Measurements from ENCODE around the gene SRI.

SRI gene

DNA sequence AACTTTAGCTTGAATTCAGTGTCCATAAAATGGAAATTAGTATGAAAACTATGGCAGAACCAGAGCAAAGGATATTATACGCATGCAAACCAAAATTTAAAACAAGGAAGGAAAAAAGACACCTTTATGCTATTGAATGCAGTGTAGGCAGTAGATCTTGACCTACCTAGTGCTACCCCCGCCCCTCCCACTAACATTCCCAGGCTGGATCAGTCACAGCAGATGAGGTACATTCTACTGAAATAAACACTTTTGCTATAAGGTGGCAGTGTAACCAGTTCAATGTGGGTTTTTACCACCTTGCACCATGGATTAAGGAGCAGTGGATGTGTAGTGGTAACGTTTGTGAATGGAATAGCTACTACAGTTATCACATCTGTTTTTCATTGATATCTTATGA, 27.9 kb downstream of the SRI start:
- no peak for DNase-seq (ENCODE audit: low read depth)
- TF ChIP-seq, protein P1, sequence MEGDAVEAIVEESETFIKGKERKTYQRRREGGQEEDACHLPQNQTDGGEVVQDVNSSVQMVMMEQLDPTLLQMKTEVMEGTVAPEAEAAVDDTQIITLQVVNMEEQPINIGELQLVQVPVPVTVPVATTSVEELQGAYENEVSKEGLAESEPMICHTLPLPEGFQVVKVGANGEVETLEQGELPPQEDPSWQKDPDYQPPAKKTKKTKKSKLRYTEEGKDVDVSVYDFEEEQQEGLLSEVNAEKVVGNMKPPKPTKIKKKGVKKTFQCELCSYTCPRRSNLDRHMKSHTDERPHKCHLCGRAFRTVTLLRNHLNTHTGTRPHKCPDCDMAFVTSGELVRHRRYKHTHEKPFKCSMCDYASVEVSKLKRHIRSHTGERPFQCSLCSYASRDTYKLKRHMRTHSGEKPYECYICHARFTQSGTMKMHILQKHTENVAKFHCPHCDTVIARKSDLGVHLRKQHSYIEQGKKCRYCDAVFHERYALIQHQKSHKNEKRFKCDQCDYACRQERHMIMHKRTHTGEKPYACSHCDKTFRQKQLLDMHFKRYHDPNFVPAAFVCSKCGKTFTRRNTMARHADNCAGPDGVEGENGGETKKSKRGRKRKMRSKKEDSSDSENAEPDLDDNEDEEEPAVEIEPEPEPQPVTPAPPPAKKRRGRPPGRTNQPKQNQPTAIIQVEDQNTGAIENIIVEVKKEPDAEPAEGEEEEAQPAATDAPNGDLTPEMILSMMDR (IDR thresholded peaks at IDR 0.05; ENCODE audit: control insufficient read depth, insufficient read depth, low read depth, low read length, missing control alignments) = no peak
- no peak overlapping the region for H3K4me3 ChIP-seq (ENCODE audit: control insufficient read depth, low read depth, low read length)

DNA sequence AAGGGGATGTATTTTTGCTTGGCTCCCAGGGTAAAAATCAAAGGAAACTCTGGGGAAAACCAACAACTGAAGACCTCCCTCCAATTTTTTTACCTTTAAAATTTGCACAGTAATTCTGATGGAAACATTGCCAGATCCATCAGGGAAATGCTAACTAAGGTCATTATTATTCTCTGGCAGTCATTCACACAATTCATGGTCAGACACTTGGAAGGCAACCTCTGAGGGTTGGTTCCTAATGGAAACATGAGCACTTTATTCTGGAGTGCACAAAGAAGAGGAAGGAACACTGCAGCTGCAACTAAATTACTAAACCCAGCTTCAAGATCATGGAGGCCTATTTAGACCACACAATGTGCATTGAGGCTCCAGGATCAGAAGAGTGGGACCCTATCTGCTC, 34.2 kb downstream of the SRI start:
- no peak overlapping the region for H3K4me3 ChIP-seq (ENCODE audit: control insufficient read depth, low read depth, low read length)
- TF ChIP-seq, protein P1 (IDR thresholded peaks at IDR 0.05; ENCODE audit: control insufficient read depth, insufficient read depth, low read depth, low read length, missing control alignments) = no peak
- no peak for DNase-seq (ENCODE audit: low read depth)

DNA sequence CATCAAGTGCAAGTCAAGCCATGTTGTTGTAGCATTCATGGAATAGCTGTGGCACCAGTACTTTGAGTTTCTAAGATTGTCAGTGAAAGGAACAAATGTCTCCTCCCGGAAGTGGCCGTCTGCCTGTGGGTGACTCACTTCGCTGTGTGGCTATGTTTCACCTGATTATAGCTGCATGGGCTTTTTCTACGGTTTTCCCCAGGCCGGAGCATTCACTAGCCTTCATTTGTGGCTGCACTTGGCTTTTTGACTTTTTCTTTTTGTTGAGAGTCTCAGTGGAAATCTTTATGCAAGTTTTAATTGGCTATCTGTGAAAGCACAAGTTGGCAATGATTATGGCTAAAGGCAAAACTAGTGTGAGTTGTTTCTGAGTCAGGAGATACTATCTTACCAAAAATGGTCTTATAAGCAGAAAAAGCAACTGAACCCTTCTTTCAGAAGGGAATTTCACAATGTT, 35.0 kb downstream of the SRI start:
- TF ChIP-seq, protein P1 (IDR thresholded peaks at IDR 0.05; ENCODE audit: control insufficient read depth, insufficient read depth, low read depth, low read length, missing control alignments) = no peak
- no peak overlapping the region for H3K4me3 ChIP-seq (ENCODE audit: control insufficient read depth, low read depth, low read length)
- peak; percentile 16 for DNase-seq (ENCODE audit: low read depth)

DNA sequence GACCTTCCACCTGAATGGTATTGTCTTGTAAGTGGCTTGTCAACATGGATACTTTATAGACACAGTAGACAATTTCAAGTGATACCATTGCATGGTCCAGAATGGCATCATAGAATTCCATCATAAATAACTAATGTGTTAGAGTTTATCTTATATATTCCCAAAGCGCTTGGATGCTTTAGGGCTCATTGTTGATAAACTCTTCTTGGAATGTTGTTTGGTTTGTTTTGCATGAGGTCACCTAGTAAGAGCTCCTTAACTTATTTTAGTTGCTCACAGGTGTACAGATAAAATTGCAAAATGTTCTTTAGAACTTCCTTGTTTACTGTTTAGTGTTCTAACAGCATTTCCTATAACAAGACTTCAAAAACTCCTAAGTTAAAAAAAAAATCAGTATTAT, 36.8 kb downstream of the SRI start:
- DNase-seq (ENCODE audit: low read depth) = no peak
- TF ChIP-seq, protein P1 (IDR thresholded peaks at IDR 0.05; ENCODE audit: control insufficient read depth, insufficient read depth, low read depth, low read length, missing control alignments) = no peak
- no peak overlapping the region for H3K4me3 ChIP-seq (ENCODE audit: control insufficient read depth, low read depth, low read length)

DNA sequence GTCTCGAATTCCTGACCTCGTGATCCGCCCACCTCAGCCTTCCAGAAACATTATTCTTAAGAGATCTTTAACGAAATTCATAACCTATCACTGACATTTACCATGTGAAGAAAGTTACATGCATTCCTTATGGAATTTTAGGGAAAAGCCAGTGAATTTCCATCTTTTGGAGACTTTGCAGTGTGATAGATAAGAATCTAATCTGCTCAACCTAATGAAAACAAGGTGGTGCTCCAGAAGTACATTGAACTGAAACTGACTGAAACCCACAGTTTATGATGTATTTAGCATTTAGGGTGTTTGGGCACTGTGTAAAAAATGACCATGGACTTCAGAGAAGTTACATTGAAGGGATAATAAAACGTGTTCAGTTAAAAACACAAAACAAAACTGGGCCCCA, 43.6 kb downstream of the SRI start:
- no peak overlapping the region for H3K4me3 ChIP-seq (ENCODE audit: control insufficient read depth, low read depth, low read length)
- DNase-seq (ENCODE audit: low read depth) = no peak
- TF ChIP-seq, protein P1 (IDR thresholded peaks at IDR 0.05; ENCODE audit: control insufficient read depth, insufficient read depth, low read depth, low read length, missing control alignments) = no peak

DNA sequence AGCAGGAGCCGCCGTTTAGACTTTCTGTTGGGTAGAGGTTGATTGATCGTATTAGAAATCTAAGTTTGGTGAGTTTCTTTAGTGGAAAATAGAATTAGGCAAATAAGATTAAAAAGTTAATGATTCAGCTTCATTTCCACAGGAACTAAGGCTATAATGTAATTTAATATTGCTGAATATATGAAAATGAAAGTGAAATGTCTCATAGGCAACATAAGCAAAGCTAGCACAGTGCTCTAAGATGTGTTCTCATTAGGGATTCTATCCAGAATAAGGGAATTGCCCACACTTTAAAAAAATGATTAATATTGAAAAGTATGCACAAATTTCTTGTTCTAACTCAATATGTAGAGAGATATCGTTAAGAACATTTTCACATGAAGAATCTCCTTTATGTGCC, 47.0 kb downstream of the SRI start:
- H3K4me3 ChIP-seq (ENCODE audit: control insufficient read depth, low read depth, low read length) = no peak overlapping the region
- TF ChIP-seq, protein P1 (IDR thresholded peaks at IDR 0.05; ENCODE audit: control insufficient read depth, insufficient read depth, low read depth, low read length, missing control alignments) = no peak
- no peak for DNase-seq (ENCODE audit: low read depth)
